NCI-H2227 (cell line): ENCODE data around the gene CHST1.

Source experiments
- DNase-seq: peaks from one replicate; lab custom pipeline; 2025; ENCODE audit not compliant: unreplicated experiment; lab: John Stamatoyannopoulos, UW

CHST1 gene

GRCh38 chr11:45660729-45661438, 4.5 kb downstream of the CHST1 start:
- no peak for DNase-seq

GRCh38 chr11:45659818-45660160, 5.6 kb downstream of the CHST1 start:
- no peak for DNase-seq

GRCh38 chr11:45659031-45659817, 6.2 kb downstream of the CHST1 start:
- no peak for DNase-seq

DNA sequence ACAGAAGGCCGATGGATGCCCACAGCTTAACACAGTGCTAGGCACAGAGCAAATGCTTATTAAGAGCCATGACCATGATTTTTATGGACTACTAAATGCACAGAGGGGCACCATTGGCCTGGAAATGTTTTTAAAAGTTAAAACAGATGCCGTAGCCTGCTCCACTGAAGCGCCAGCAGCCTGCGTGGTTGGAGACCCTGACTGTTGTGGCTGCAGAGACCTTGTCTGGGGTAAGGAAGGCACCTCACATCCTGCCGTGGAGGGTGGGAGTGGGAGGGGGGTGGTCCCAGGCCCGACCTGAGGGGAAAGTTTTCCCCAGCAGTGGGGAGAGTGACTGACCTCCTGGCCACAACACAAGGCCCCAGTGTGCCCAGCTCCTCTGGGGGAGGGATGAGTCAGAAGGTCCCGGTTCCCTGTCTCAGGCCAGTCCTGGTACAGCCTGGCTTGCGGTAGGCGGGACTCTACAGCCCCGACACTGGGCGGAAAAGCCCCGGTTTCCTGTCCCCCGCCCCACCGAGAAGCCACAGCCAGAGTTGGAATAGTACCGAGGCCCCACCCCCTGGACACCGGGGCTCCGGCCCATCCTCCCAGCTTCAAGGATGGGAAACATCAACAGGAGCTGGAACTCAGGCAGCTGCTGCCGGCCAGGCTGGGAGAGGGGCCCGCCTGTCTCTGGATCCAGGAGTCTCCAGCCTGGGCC, 7.0 kb downstream of the CHST1 start:
- peak; percentile 64 for DNase-seq

- DNase-seq = no peak
Measured at GRCh38 chr11:45657496-45658260, 7.7 kb downstream of the CHST1 start.

GRCh38 chr11:45655831-45656230, 9.6 kb downstream of the CHST1 start:
- no peak for DNase-seq

DNA sequence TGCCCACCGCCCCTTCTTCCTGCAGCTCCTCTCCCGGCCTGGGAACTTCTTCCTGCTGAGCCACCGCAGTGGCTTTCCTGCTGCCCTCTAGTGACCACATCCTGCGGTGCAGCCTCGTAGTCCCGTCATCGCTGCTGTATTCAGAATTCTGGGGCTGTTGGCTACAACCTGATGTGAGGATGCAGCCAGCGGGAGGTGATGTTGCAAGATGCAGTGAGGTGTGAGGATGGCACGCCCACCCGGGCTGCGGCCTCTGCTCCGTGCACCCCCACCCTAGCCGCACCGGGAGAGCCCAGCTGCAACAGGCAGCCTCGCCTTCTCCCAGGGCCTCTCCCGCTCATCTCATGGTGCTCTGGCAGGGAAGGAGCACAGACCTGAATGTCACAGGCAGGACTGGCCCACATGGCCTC, 10.1 kb downstream of the CHST1 start:
- DNase-seq = peak; percentile 92

DNA sequence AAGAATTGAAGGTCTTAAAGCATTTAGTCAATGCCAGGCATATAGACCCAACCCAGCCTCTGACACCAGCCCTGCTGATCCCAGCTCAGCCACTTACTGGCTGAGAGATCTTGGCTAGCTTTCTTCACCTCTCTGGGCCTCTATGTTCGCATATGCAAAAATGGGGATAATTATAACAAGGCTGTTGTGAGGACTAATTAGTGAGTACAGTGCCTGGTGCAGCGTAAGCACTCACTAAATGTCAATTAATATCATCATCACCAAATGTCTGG, 10.5 kb downstream of the CHST1 start:
- DNase-seq = no peak

DNA sequence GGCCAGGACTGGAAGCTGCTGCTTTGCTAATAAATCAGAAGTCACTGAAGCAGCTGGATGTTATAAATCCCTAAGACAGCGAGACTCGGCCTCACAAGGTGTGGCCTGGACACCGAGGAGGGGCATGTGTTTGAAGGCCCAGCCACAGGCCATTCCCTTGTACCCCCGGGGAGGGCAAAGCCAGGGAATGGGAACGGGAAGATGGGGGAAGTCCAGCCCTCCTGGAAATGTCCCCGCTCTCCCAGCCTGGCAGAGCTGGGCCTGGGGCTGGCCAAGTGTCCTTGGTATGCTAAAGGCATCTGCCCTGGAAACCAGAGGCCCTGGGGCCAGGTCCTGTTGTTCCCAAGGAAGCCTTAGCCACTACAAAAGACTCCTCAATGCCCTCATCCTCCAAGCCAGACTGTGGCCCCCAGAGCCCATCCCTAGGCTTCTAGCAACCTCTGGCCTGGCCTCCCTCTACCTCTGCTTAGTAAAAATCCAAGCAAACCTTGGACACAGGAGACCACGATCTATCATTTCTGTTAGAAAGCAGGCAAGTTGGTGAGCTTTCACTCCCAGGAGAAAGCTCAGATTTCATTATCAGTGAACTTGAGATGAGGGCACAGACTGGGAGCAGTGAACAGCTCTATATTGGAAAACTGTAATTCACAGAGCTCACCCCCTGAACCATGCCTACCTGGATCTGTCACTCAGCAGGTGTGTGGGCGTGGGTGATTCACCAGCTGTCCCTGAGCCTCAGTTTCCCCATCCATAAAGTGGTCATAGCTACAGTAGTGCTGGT, 11.0 kb downstream of the CHST1 start:
- DNase-seq = no peak

DNA sequence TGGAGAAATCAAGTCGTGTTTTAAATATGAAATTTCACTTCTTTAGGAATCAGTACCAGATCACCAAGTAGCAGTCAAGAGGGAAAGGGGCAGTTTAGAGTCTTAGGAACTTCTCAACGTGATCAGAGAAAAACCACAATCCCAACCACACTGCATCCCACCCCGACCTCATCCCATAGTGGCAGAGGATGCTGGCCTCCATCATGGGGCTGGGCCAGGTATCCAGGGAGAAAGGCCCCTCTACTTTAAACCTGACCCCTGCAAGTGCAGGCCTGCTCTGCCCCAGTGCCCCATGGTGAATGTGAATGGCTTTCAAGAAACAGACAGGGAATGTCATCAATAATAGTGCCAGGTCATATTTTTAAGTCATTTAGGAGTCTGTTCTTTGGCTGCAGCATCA, 12.1 kb downstream of the CHST1 start:
- no peak for DNase-seq

DNA sequence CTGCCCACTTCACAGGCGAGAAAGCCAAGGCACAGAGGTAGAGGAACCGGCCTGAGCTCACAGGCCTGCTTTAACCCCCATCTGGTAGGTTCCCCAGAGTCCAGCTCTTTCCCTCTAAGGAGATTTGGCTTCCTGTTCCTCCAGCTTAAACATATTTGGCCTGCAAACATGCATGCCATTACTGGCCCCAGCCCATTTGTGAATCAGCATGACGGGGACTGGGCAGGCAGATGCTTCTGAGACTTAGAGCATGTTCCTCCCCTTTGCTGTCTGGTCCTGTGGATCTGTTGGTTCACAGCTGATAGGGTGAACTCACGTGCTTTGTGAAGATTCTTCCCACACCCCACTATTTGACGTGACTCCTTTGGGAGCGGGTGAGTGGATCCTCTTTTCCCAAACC, 12.6 kb downstream of the CHST1 start:
- no peak for DNase-seq

DNA sequence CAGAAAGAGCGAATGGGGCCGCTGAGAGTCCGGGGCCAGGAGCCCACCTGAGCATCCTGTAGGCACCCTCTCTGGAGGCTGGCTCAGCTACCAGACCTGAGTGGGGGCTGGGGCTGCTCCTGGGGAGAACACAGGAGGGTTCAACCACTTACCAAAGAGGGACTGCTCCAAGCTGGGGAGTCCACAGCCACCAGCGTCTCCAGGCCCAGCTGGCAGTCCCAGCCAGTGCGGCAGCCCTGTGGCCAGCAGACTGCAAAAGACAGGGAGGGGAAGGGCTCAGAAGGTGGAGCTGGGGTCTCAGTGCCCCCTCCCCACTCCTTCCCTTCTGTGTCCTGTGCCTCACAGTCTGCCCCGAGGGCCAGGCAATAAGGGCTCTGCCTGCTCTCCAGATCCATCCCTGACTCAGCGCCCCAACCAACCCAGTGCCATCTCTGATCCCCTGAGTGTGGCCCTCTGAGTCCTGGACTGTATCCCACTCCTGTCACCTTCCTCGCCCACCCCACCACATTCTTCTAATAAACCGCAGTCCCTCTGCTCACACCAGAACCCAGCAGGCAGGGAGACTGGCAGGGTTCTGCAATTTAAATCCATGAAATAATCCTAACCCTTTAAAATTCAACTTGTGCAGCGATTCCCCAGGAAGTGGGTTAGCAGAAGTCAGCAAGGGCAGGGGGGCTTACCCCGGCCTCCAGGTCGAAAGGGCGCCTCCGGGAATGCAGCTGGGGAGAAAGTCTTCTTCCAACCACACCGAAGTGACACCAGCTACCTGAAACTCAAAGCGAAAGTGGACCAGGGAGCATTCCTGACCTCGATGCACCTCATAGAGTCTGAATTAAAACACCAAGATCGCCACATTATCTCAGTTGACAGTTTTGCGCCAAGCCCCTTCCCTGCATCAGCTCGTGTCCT, 13.3 kb downstream of the CHST1 start:
- DNase-seq = no peak

DNA sequence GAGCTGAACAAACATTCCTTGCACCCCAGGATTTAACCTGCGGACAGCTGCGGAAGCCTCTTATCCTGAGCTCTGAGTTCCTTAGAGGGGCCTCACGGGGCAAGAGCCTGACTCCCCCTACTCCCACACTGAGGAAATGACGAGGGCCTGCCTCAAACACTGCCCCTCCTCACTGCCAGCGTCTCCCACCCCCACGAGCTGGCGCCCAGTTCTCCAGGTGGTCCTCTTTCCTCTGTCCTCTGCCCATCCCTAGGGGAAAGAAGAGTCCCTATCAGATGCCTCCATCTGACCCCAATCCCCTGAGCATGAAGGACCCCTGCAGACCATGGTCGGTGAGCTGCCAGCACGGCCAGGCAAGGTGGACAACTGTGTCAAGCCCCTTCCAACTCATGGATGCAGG, 14.3 kb downstream of the CHST1 start:
- DNase-seq = no peak

DNA sequence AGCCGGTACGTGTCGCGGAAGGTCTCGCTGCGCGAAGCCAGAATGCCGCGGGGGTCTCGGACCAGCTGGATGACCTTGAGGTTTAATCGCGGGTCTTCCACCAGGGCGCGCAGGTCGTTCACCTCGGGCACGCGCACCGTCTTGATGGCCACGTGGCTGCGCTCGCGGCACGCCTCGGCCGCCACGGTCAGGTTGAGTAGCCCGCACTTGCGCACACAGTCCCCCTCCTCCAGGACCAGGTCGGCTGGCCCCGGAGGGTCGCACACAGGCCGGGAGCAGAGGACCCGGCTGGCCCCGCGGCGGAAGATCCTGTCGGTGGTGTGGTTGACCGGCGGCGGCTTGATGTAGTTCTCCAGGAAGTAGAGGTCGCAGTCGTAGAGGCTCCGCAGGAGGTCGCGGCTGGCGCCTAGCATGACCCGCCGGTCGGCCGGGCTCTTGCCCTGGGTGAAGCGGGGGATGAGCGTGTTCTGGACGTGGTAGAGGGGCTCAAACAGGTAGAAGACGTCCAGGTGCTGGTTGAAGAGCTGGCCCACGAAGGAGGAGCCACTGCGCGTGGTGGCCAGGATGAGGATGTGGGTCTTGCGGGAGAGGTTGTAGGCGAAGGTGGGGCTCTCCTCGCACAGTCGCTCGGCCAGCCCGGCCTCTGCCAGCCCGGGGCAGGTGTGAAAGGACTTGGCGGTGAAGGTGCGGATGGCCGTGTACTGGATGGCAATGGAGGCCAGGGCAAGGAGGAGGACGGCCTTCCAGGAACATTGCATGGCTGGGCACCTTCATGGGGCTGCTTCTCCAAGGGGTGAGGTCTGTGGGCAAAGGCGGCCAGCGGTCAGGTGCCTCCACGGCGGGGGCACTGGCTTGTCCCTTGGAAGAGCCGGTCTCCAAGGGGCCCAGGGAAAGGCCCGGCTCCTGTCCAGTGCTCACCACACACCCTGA, 15.0 kb downstream of the CHST1 start:
- no peak for DNase-seq

GRCh38 chr11:45649544-45650165, 15.8 kb downstream of the CHST1 start:
- DNase-seq = no peak

- no peak for DNase-seq
Measured at GRCh38 chr11:45648931-45649330, 16.5 kb downstream of the CHST1 start.

GRCh38 chr11:45647786-45648185, 17.6 kb downstream of the CHST1 start:
- DNase-seq = no peak

- DNase-seq = no peak
Measured at GRCh38 chr11:45647329-45647728, 18.1 kb downstream of the CHST1 start.
